Breast epithelium (tissue), 4 donors: ENCODE data around the gene TMEM187. TPM values are rescaled to one million over a fixed set of nuclear protein-coding genes. Genes with fewer than 3 reads are reported as not detected.

ENCODE experiments used
- DNase-seq, 2 donors: peaks; one replicate each; pipeline ENCODE4 v3.0.0-alpha.2; 2019; ENCODE audit warnings: low spot score in 2 of 2
- H3K27ac ChIP-seq, 2 donors: fragments of 200-600 bp; sonication (generic) in 1 of 2; one replicate each; pipeline ENCODE4 v1.5.1; 2016 to 2019; ENCODE audit warnings: mild to moderate bottlenecking in 1 of 2
- H3K27me3 ChIP-seq, 2 donors: fragments of 200-600 bp; sonication (generic) in 1 of 2; one replicate each; pipeline versions ENCODE4 v1.5.1 to v1.6.0; 2017 to 2019; ENCODE audit warnings: control low read depth in 1 of 2, mild to moderate bottlenecking in 1 of 2
- H3K36me3 ChIP-seq: fragments of 200-600 bp; one replicate; pipeline ENCODE4 v1.5.1; 2019
- H3K4me1 ChIP-seq, 2 donors: fragments of 200-600 bp; sonication (generic); one replicate each; pipeline ENCODE4 v1.5.1; 2016 to 2019; ENCODE audit warnings: control low read depth in 1 of 2
- H3K4me3 ChIP-seq, 3 donors: fragments of 200-600 bp; sonication (generic); 1 replicate in 2 of 3; 2 replicates in 1 of 3; pipeline ENCODE4 v1.5.1; 2016 to 2019; ENCODE audit warnings: mild to moderate bottlenecking in 3 of 3, moderate library complexity in 2 of 3
- H3K9me3 ChIP-seq, 2 donors: fragments of 200-600 bp; sonication (generic) in 1 of 2; one replicate each; pipeline ENCODE4 v1.5.1; 2016 to 2019; ENCODE audit warnings: control low read depth in 1 of 2
- CTCF ChIP-seq, 3 donors: fragments of 450-650 bp; IDR thresholded peaks; one replicate each; pipeline ENCODE4 v1.5.1; 2016 to 2017; ENCODE audit warnings: antibody characterized with exemption in 3 of 3, mild to moderate bottlenecking in 3 of 3, moderate library complexity in 3 of 3
- POLR2A ChIP-seq: fragments of 450-650 bp; IDR thresholded peaks from one replicate; pipeline ENCODE4 v1.6.1; 2016; ENCODE audit warnings: antibody characterized with exemption, mild to moderate bottlenecking, moderate library complexity
- POLR2AphosphoS5 ChIP-seq, 3 donors: sonication (generic); formaldehyde crosslinking; IDR thresholded peaks; one replicate each; pipeline ENCODE4 v1.6.1; 2017; ENCODE audit warnings: antibody characterized with exemption in 3 of 3
- intact Hi-C: fragments of 100-400 bp; cut with DNase I; formaldehyde crosslinking; loops from one replicate; pipeline ENCODE4 v1.15.1; 2023; ENCODE audit warnings: low total_unique reads
- total RNA-seq, 3 donors: library from RNA; depleted of rRNA; stranded (reverse); fragments of >200 nt; gene quantifications; one replicate each; pipeline ENCODE4 v1.1.0, GENCODE V29; 2016

TMEM187 gene
- total RNA-seq, 3 donors from 2014 or later, result 7.6 to 10.9 (median 8.2) TPM

- TF ChIP-seq POLR2AphosphoS5 (IDR thresholded peaks at IDR 0.05) (no peak), CTCF (IDR thresholded peaks at IDR 0.05) (no peak), POLR2A (no peak)
- DNase-seq, result no peak
Measured at GRCh38 chrX:154019633-154020528, 47.3 kb downstream of the TMEM187 start, which contains the start of gene IRAK1. IRAK1 (minus strand) TSS chrX:154019902; CDS start chrX:154019812, 90 bp downstream.

GRCh38 chrX:154020536-154021115 is 48.1 kb downstream of the TMEM187 start:
- Histone ChIP-seq H3K36me3 (no peaks in the 10 kb centered on the region), H3K4me3 (peak overlapping the region; percentile 45 to 78 (median 62)), H3K4me1 (no peaks in the 10 kb centered on the region), H3K27me3 (peaks cover 4 to 52% of the 10 kb centered on the region in 2 donors), H3K9me3 (no peaks in the 10 kb centered on the region), H3K27ac (peak overlapping the region; percentile 80 to 96)
- no peak for DNase-seq
- TF ChIP-seq POLR2AphosphoS5 (IDR thresholded peaks at IDR 0.05), result no peak
- TF ChIP-seq CTCF (IDR thresholded peaks at IDR 0.05), result no peak
- TF ChIP-seq POLR2A, result no peak
- intact Hi-C loops, result no loop called here

More at GRCh38 chrX:154019633-154020528, 47.3 kb downstream of the TMEM187 start, which contains the start of gene IRAK1:
- Histone ChIP-seq H3K36me3 (no peaks in the 10 kb centered on the region), H3K27me3 (peaks cover 4 to 52% of the 10 kb centered on the region in 2 donors), H3K4me1 (no peaks in the 10 kb centered on the region), H3K9me3 (no peaks in the 10 kb centered on the region), H3K4me3 (peak within 1 kb of the TSS; percentile 52 to 78 (median 62)), H3K27ac (peak within 1 kb of the TSS; percentile 80 to 96)
- intact Hi-C loops, result no loop called here

- Histone ChIP-seq H3K4me3 (no peak overlapping the region), H3K9me3 (no peaks in the 10 kb centered on the region), H3K4me1 (no peaks in the 10 kb centered on the region), H3K27me3 (peaks cover 0 to 52% of the 10 kb centered on the region in 2 donors), H3K27ac (peak overlapping the region; percentile 80 to 96), H3K36me3 (no peaks in the 10 kb centered on the region)
- TF ChIP-seq POLR2A (no peak), POLR2AphosphoS5 (IDR thresholded peaks at IDR 0.05) (no peak), CTCF (IDR thresholded peaks at IDR 0.05) (no peak)
- DNase-seq, result no peak
- intact Hi-C loops, result no loop called here
Measured at GRCh38 chrX:154021131-154021611, 48.6 kb downstream of the TMEM187 start.

- no peak for DNase-seq
- H3K36me3 ChIP-seq, result no peaks in the 10 kb centered on the region
- peaks cover 0 to 53% of the 10 kb centered on the region in 2 donors for H3K27me3 ChIP-seq
- no peaks in the 10 kb centered on the region for H3K9me3 ChIP-seq
- TF ChIP-seq POLR2A (no peak), CTCF (IDR thresholded peaks at IDR 0.05) (no peak)
- H3K4me3 ChIP-seq, result no peak overlapping the region
- no peaks in the 10 kb centered on the region for H3K4me1 ChIP-seq
- intact Hi-C loops, result no loop called here
- H3K27ac ChIP-seq, result peak overlapping the region in 1 of 2 donors; percentile 32
Measured at GRCh38 chrX:154022108-154022507, 49.6 kb downstream of the TMEM187 start.
